KMS-11 (cell line): ENCODE measurements around the gene EVI5L.

Source experiments
- H2AFZ ChIP-seq: fragments of 200-600 bp; sonication (generic); 2 replicates; pipeline ENCODE4 v1.6.1; 2016; ENCODE audit warnings: antibody characterized with exemption, mixed run types, low read depth
- H3K27ac ChIP-seq: fragments of 200-600 bp; sonication (generic); 2 replicates; pipeline ENCODE4 v1.6.1; 2016; ENCODE audit warnings: mild to moderate bottlenecking, mixed run types
- H3K27me3 ChIP-seq: fragments of 200-600 bp; sonication (generic); 2 replicates; pipeline ENCODE4 v1.6.1; 2017; ENCODE audit warnings: mild to moderate bottlenecking, low read depth, mixed run types, moderate library complexity; ENCODE audit not compliant: insufficient read depth
- H3K36me3 ChIP-seq: fragments of 200-600 bp; sonication (generic); 2 replicates; pipeline ENCODE4 v1.6.1; 2017; ENCODE audit warnings: mild to moderate bottlenecking, mixed run types; ENCODE audit not compliant: insufficient read depth
- H3K4me1 ChIP-seq: fragments of 200-600 bp; sonication (generic); 2 replicates; pipeline ENCODE4 v1.6.1; 2016; ENCODE audit warnings: mild to moderate bottlenecking, low read depth, mixed run types; ENCODE audit not compliant: poor library complexity, severe bottlenecking
- H3K4me2 ChIP-seq: fragments of 200-600 bp; sonication (generic); 2 replicates; pipeline ENCODE4 v1.7.0; 2016; ENCODE audit warnings: mild to moderate bottlenecking, mixed run types
- H3K4me3 ChIP-seq: fragments of 200-600 bp; sonication (generic); IDR thresholded peaks from 2 replicates; pipeline ENCODE4 v1.6.1; 2017; ENCODE audit warnings: low read depth, low read length, mixed read lengths; ENCODE audit not compliant: insufficient read depth
- H3K79me2 ChIP-seq: fragments of 200-600 bp; sonication (generic); 2 replicates; pipeline ENCODE4 v1.6.1; 2016; ENCODE audit warnings: low read depth, mixed run types; ENCODE audit not compliant: insufficient read depth
- H3K9ac ChIP-seq: fragments of 200-600 bp; sonication (generic); 2 replicates; pipeline ENCODE4 v1.6.1; 2016; ENCODE audit warnings: mild to moderate bottlenecking, mixed run types
- H4K20me1 ChIP-seq: fragments of 200-600 bp; sonication (generic); 2 replicates; pipeline ENCODE4 v1.6.1; 2016; ENCODE audit warnings: mild to moderate bottlenecking, mixed run types; ENCODE audit not compliant: insufficient read depth
- TF ChIP-seq, protein P1 (sequence below): fragments of 200-600 bp; sonication (generic); conservative IDR thresholded peaks from 2 replicates; pipeline ENCODE4 v1.6.1; 2017; ENCODE audit warnings: low read depth, mild to moderate bottlenecking, antibody characterized with exemption, low read length, moderate library complexity, mixed read lengths

EVI5L gene

GRCh38 chr19:7866399-7867091 lies 36.5 kb downstream of the EVI5L start:
- no peak overlapping the region for H3K4me2 ChIP-seq
- no peak overlapping the region for H3K27ac ChIP-seq
- H2AFZ ChIP-seq = no peak overlapping the region
- H4K20me1 ChIP-seq = no peaks in the 10 kb centered on the region
- H3K4me1 ChIP-seq = peaks cover 23% of the 10 kb centered on the region
- H3K36me3 ChIP-seq = no peaks in the 10 kb centered on the region
- no peaks in the 10 kb centered on the region; the same call in 1 of the 2 replicates for H3K27me3 ChIP-seq
- no peak overlapping the region for H3K4me3 ChIP-seq
- TF ChIP-seq, protein P1, sequence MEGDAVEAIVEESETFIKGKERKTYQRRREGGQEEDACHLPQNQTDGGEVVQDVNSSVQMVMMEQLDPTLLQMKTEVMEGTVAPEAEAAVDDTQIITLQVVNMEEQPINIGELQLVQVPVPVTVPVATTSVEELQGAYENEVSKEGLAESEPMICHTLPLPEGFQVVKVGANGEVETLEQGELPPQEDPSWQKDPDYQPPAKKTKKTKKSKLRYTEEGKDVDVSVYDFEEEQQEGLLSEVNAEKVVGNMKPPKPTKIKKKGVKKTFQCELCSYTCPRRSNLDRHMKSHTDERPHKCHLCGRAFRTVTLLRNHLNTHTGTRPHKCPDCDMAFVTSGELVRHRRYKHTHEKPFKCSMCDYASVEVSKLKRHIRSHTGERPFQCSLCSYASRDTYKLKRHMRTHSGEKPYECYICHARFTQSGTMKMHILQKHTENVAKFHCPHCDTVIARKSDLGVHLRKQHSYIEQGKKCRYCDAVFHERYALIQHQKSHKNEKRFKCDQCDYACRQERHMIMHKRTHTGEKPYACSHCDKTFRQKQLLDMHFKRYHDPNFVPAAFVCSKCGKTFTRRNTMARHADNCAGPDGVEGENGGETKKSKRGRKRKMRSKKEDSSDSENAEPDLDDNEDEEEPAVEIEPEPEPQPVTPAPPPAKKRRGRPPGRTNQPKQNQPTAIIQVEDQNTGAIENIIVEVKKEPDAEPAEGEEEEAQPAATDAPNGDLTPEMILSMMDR = no peak
- no peak overlapping the region for H3K9ac ChIP-seq
- H3K79me2 ChIP-seq = no peaks in the 10 kb centered on the region

GRCh38 chr19:7867092-7867844 lies 37.2 kb downstream of the EVI5L start:
- H3K9ac ChIP-seq = no peak overlapping the region
- H4K20me1 ChIP-seq = no peaks in the 10 kb centered on the region
- H3K27ac ChIP-seq = no peak overlapping the region
- peaks cover 28% of the 10 kb centered on the region for H3K4me1 ChIP-seq
- H3K79me2 ChIP-seq = no peaks in the 10 kb centered on the region
- no peaks in the 10 kb centered on the region for H3K36me3 ChIP-seq
- H3K27me3 ChIP-seq = no peaks in the 10 kb centered on the region; the same call in 1 of the 2 replicates
- H3K4me3 ChIP-seq = no peak overlapping the region
- H2AFZ ChIP-seq = no peak overlapping the region
- TF ChIP-seq, protein P1 = no peak
- no peak overlapping the region for H3K4me2 ChIP-seq

GRCh38 chr19:7868326-7868670 lies 38.3 kb downstream of the EVI5L start:
- peak overlapping the region; percentile 69; the same call in 1 of the 2 replicates for H3K27ac ChIP-seq
- H3K36me3 ChIP-seq = no peaks in the 10 kb centered on the region
- H3K4me3 ChIP-seq = no peak overlapping the region
- H3K27me3 ChIP-seq = no peaks in the 10 kb centered on the region; the same call in 1 of the 2 replicates
- H3K4me1 ChIP-seq = peaks cover 36% of the 10 kb centered on the region
- TF ChIP-seq, protein P1 = no peak
- H2AFZ ChIP-seq = peak overlapping the region; percentile 85
- H3K4me2 ChIP-seq = peak overlapping the region; percentile 90
- no peaks in the 10 kb centered on the region for H4K20me1 ChIP-seq
- no peaks in the 10 kb centered on the region for H3K79me2 ChIP-seq
- H3K9ac ChIP-seq = peak overlapping the region; percentile 56; the same call in 1 of the 2 replicates

GRCh38 chr19:7868671-7869452 lies 38.8 kb downstream of the EVI5L start:
- H3K27me3 ChIP-seq = no peaks in the 10 kb centered on the region; the same call in 1 of the 2 replicates

More at GRCh38 chr19:7868671-7869452, 38.8 kb downstream of the EVI5L start:
- Histone ChIP-seq H3K9ac (peak overlapping the region; percentile 56; the same call in 1 of the 2 replicates), H2AFZ (peak overlapping the region; percentile 85), H3K4me1 (peaks cover 36% of the 10 kb centered on the region), H4K20me1 (no peaks in the 10 kb centered on the region), H3K4me2 (peak overlapping the region; percentile 90), H3K4me3 (no peak overlapping the region), H3K36me3 (no peaks in the 10 kb centered on the region), H3K27ac (peak overlapping the region; percentile 69), H3K79me2 (no peaks in the 10 kb centered on the region)
- TF ChIP-seq, protein P1 = peak; percentile 61
